ENCODE results near the gene RGS5.

DNA sequence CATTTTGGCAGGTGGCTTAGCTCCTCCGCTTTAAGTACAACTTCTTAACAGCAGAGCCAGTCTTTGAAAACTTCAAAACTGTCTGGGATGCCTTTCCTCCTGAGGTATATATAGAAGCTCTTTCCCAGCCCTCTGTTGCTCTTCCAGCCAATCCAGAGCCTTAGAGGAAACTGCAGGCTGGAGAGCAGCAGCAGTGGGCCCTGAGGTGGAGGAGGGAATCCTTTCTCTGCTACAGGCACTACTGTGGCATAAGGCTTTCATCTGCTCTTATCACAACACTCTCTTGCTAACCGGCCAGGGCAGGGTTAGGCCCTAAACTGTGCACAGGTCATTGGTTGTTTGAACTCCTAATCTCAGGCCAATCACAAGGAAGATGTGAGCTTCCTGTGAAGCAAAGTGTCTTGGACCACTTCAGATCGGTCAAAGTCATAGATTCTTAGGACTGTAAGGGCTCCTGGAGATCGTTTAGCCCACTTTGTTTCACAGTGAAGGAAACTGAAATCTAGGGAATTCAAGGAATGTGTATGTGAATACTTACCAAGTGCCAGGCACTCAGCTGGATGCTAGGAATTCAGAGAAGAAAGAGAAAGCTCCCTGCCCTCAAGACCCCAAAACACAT is at the start of gene RGS5:
- TF ChIP-seq CTCF (optimal IDR thresholded peaks at IDR 0.05 in 1 of 3, IDR thresholded peaks at IDR 0.05 in 1 of 3, conservative IDR thresholded peaks at IDR 0.05 in 1 of 3; ENCODE audit: extremely low read depth in 1 of 3, insufficient read depth in 2 of 3, low read length in 3 of 3) (no peak), EZH2 (IDR thresholded peaks at IDR 0.05; ENCODE audit: low read length) (no peak)
